Thyroid gland (tissue), 4 donors: ENCODE data around the gene TMEM14A. TPM values are rescaled to one million over a fixed set of nuclear protein-coding genes. Genes with fewer than 3 reads are reported as not detected.
A peak's percentile ranks its signal among the peaks of the same experiment; 100 is the strongest.

Source experiments
- DNase-seq, 2 donors: peaks; one replicate each; pipeline ENCODE4 v3.0.0-alpha.2; 2019
- H3K27ac ChIP-seq, 3 donors: fragments of 200-600 bp; sonication (generic); 1 replicate in 2 of 3; 2 replicates in 1 of 3; pipeline ENCODE4 v1.5.1; 2016 to 2019; ENCODE audit warnings: mild to moderate bottlenecking in 1 of 3, moderate library complexity in 1 of 3
- H3K27me3 ChIP-seq: fragments of 200-600 bp; sonication (generic); one replicate; pipeline ENCODE4 v1.5.1; 2019
- H3K36me3 ChIP-seq, 2 donors: fragments of 200-600 bp; sonication (generic); one replicate each; pipeline ENCODE4 v1.5.1; 2016 to 2019
- H3K4me1 ChIP-seq, 2 donors: fragments of 200-600 bp; sonication (generic); one replicate each; pipeline ENCODE4 v1.5.1; 2017 to 2019
- H3K4me3 ChIP-seq, 3 donors: fragments of 200-600 bp; sonication (generic); replicated peaks in 1 of 3; 1 replicate in 2 of 3; 2 replicates in 1 of 3; pipeline ENCODE4 v1.5.1; 2016; ENCODE audit warnings: mild to moderate bottlenecking in 1 of 3
- H3K9me3 ChIP-seq: fragments of 200-600 bp; sonication (generic); one replicate; pipeline ENCODE4 v1.5.1; 2017
- POLR2A ChIP-seq, 2 donors: fragments of 450-650 bp; IDR thresholded peaks; one replicate each; pipeline ENCODE4 v1.6.1; 2017; ENCODE audit warnings: antibody characterized with exemption in 2 of 2, mild to moderate bottlenecking in 2 of 2, moderate library complexity in 1 of 2
- WGBS, 2 donors: methylation state at CpG; one replicate each; pipeline ENCODE4 v1.1.5; 2017; 5-methylcytosine and 5-hydroxymethylcytosine counted together
- intact Hi-C: fragments of 100-400 bp; cut with DNase I; formaldehyde crosslinking; loops from one replicate; pipeline ENCODE4 v1.15.1; 2023
- total RNA-seq, 4 donors: library from RNA; depleted of rRNA; stranded (reverse); fragments of >200 nt; gene quantifications; one replicate each; pipeline ENCODE4 v1.2.3, GENCODE V29; 2016
- TF ChIP-seq, protein P1 (sequence below), 6 experiments: fragments of 200-600 bp in 3 of 6; fragments of 450-650 bp in 3 of 6; sonication (generic) in 3 of 6; IDR thresholded peaks; one replicate each; pipeline ENCODE4 v1.5.1; 2016 to 2019; ENCODE audit warnings: antibody characterized with exemption in 6 of 6, mild to moderate bottlenecking in 2 of 6, inconsistent platforms in 1 of 6, moderate library complexity in 1 of 6

TMEM14A gene
- total RNA-seq, 4 donors from 2014 or later = 15.3 to 43.0 (median 27.1) TPM

DNA sequence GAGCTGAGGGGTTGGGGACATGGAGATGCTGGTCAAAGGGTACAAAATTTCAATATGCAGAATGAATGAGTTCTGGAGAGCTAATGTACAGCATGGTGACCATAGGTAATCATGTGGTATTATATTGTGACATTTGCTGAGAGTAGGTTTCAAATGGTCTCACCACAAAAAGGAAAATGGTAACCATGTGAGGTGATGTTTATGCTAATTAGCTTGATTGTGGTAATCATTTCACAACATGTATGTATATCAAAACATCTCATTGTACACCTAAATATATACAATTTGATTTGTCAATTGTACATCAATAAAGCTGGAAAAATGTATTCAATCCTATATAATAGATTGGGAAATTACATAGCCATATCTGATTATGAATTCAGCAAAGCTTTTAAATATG is 29.5 kb upstream of the TMEM14A start:
- Histone ChIP-seq H3K27me3 (no peaks in the 10 kb centered on the region), H3K27ac (no peak overlapping the region), H3K4me3 (no peak overlapping the region), H3K4me1 (peaks cover 23 to 30% of the 10 kb centered on the region in 2 donors), H3K36me3 (no peaks in the 10 kb centered on the region), H3K9me3 (no peaks in the 10 kb centered on the region)
- intact Hi-C loops = no loop called here
- TF ChIP-seq POLR2A (IDR thresholded peaks at IDR 0.05) = no peak
- TF ChIP-seq, protein P1, sequence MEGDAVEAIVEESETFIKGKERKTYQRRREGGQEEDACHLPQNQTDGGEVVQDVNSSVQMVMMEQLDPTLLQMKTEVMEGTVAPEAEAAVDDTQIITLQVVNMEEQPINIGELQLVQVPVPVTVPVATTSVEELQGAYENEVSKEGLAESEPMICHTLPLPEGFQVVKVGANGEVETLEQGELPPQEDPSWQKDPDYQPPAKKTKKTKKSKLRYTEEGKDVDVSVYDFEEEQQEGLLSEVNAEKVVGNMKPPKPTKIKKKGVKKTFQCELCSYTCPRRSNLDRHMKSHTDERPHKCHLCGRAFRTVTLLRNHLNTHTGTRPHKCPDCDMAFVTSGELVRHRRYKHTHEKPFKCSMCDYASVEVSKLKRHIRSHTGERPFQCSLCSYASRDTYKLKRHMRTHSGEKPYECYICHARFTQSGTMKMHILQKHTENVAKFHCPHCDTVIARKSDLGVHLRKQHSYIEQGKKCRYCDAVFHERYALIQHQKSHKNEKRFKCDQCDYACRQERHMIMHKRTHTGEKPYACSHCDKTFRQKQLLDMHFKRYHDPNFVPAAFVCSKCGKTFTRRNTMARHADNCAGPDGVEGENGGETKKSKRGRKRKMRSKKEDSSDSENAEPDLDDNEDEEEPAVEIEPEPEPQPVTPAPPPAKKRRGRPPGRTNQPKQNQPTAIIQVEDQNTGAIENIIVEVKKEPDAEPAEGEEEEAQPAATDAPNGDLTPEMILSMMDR (IDR thresholded peaks at IDR 0.05) = no peak
- no peak for DNase-seq

DNA sequence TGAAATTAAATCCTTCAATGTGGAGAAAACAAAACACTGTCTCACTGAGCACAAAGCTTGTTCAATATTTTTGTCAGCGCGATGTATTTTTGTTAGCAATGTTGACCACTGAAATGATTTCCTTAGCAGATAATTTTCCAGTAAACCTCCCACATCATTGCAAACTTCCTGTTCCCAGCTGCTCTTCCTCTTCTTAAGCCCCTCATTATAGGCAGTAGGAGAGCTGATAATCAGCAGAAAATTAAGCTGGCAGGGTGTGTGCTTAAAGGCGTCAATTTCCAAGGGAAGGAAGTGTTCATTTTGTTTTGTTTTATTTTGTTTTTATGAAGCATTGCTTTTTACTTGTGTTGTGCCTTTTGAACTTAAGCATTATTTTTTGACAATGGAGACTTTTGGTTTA is 29.1 kb upstream of the TMEM14A start:
- Histone ChIP-seq H3K36me3 (no peaks in the 10 kb centered on the region), H3K9me3 (no peaks in the 10 kb centered on the region), H3K27me3 (no peaks in the 10 kb centered on the region), H3K27ac (peak overlapping the region in 1 of 3 donors; percentile 24), H3K4me3 (no peak overlapping the region), H3K4me1 (peaks cover 28 to 32% of the 10 kb centered on the region in 2 donors)
- no peak for DNase-seq
- TF ChIP-seq POLR2A (IDR thresholded peaks at IDR 0.05) = no peak
- TF ChIP-seq, protein P1 (IDR thresholded peaks at IDR 0.05) = no peak
- intact Hi-C loops = no loop called here
- 24 to 42% methylated on average over 3 of the region's 3 CpGs for WGBS, 2 donors

DNA sequence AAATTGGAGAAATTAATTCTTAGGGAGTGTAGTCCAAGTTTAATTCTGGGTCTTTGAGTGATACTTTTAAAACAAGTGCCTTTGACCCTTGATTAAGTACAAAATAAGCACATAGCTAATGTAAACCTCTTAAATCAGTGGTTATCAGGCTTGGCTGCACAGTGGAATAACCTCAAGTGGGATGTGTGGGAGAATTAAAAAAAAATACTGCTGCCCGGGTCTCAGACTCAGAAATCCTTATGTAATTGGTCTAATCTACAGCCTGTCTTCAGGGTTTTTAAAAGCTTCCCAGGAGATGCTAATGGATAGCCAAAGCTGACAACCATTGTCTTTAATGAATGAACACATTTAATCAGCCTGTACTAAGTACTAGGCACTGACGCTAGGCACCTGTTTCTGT is 28.5 kb upstream of the TMEM14A start:
- Histone ChIP-seq H3K9me3 (no peaks in the 10 kb centered on the region), H3K4me3 (no peak overlapping the region), H3K27ac (peak overlapping the region in 2 of 3 donors; percentile 20 to 24), H3K27me3 (no peaks in the 10 kb centered on the region), H3K36me3 (no peaks in the 10 kb centered on the region), H3K4me1 (peaks cover 30 to 32% of the 10 kb centered on the region in 2 donors)
- intact Hi-C loops = no loop called here
- DNase-seq = peak; percentile 18 to 34
- WGBS, 2 donors = 34 to 43% methylated on average over 2 of the region's 2 CpGs
- TF ChIP-seq, protein P1 (IDR thresholded peaks at IDR 0.05) = peak in 2 of 6 experiments; percentile 11 to 12
- no peak for TF ChIP-seq POLR2A (IDR thresholded peaks at IDR 0.05)

DNA sequence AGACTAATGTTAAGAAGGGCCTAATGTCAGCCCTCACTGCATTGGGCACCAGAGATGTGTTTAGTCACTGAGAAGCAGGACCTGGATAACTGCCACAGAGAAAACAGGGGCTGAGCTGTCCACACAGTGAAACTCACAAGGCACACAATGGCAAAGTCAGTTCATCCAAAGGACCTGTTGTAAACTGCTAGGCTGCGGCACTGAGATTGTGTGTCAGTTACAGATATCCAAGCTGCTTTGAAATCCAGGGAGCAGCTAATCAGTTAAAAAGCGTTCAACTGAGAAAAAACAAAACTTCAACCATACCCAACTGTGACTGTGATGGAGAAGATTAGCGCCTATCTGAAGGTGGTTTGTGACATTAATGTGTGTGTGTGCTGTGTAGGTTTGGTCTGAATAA is 27.8 kb upstream of the TMEM14A start:
- H3K27me3 ChIP-seq = no peaks in the 10 kb centered on the region
- WGBS, 2 donors = 86 to 92% methylated on average over 3 of the region's 3 CpGs
- TF ChIP-seq, protein P1 (IDR thresholded peaks at IDR 0.05) = no peak
- TF ChIP-seq POLR2A (IDR thresholded peaks at IDR 0.05) = no peak
- DNase-seq = peak; percentile 38 to 39
- no peaks in the 10 kb centered on the region for H3K9me3 ChIP-seq
- intact Hi-C loops = no loop called here
- peaks cover 30 to 32% of the 10 kb centered on the region in 2 donors for H3K4me1 ChIP-seq
- no peak overlapping the region for H3K4me3 ChIP-seq
- H3K36me3 ChIP-seq = no peaks in the 10 kb centered on the region
- no peak overlapping the region for H3K27ac ChIP-seq

DNA sequence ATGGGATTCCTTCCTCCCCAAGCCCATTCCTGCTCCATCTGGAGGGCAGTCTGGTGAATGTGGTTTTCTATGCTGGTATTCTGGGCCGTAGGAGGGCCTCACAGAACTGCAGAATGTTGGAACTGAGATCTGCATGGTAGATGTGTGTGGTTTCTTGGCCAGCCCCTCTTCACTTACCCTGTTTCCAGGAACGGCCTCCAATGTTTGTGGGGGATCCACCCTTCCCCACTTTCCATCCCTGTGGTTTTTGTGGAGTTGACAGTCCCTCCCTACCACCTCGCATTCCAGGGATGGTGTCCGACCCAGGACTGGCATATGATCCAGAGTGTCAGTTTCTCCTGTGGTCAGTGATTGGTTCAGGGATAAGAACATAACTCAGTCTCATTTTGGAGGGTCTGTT is 26.7 kb upstream of the TMEM14A start:
- Histone ChIP-seq H3K4me3 (no peak overlapping the region), H3K36me3 (no peaks in the 10 kb centered on the region), H3K27ac (no peak overlapping the region), H3K27me3 (no peaks in the 10 kb centered on the region), H3K9me3 (no peaks in the 10 kb centered on the region), H3K4me1 (peaks cover 30 to 32% of the 10 kb centered on the region in 2 donors)
- TF ChIP-seq POLR2A (IDR thresholded peaks at IDR 0.05) = no peak
- TF ChIP-seq, protein P1 (IDR thresholded peaks at IDR 0.05) = no peak
- intact Hi-C loops = no loop called here
- 78 to 94% methylated on average over 4 of the region's 4 CpGs for WGBS, 2 donors
- no peak for DNase-seq
